SH-SY5Y (cell line): ENCODE measurements around the gene MYL11.

Experiments
- GATA2 ChIP-seq: IDR thresholded peaks from 2 replicates; pipeline ENCODE4 v1.6.1; 2011; ENCODE audit warnings: mild to moderate bottlenecking, low read depth, low read length
- GATA3 ChIP-seq: IDR thresholded peaks from 2 replicates; pipeline ENCODE4 v1.6.1; 2011; ENCODE audit warnings: low read depth, mild to moderate bottlenecking, low read length, moderate library complexity

DNA sequence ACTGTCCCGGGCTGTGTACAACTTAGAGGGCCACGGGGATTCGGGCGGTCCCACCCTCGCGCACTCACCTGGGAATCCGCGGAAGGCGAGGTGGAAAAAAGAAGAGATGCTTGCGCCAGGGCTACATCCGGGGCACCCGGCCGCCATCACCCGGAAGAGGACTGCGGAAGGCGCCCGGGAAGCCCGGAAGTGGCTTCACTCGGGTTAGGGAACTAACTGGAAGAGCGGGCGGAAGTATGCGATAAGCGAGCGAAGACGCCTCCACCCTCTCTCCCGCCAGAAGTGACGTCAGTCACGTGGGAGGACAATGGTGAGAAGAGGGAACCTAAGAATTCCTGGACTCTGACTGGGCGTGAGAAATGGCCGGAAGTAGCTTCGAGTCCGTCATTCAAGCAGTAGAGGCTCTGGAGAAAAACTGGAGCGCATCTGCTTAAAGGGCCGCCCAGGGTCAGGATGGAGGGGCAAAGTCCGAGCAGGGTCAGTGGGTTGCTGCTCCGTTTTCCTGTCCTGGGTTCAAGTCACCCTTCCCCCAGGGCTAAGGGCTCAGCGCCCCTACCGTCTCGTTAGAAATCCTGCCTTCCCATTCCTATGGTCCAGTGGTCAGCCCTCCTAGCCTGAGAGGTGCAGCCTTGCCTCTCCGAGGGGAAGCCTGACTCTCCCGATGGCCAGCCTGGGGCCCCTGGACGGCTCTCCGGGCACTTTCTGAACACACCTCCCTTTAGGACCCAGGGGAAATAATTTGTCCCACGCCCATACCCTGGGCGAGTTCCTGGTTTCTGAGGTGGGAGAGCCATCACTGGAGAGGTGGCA is 19.3 kb upstream of the MYL11 start, which contains the start of gene CD2BP2:
- no peak for TF ChIP-seq GATA3
- peak; percentile 47 for TF ChIP-seq GATA2
